ENCODE results near the gene TARBP2.
A peak's percentile ranks its signal among the peaks of the same experiment; 100 is the strongest.
"Not testable (repeated sequence)": the region's sequence is repeated elsewhere in the genome, so short reads cannot be mapped to it uniquely, and the experiment has no call there.

TARBP2 gene

GRCh38 chr12:53474077-53474476, 27.0 kb upstream of the TARBP2 start:
- DNase-seq, result no peak

GRCh38 chr12:53474819-53475218, 26.3 kb upstream of the TARBP2 start:
- no peak for DNase-seq

GRCh38 chr12:53476769-53477209, 24.3 kb upstream of the TARBP2 start:
- no peak for DNase-seq

- no peak for DNase-seq
These were observed 22.2 kb upstream of the TARBP2 start for GRCh38 chr12:53478865-53479264.

- DNase-seq, result no peak
These were observed 21.8 kb upstream of the TARBP2 start for GRCh38 chr12:53479331-53479730.

- DNase-seq, result no peak
These were observed 20.3 kb upstream of the TARBP2 start for GRCh38 chr12:53480491-53481442.

GRCh38 chr12:53481458-53481857, 19.6 kb upstream of the TARBP2 start:
- DNase-seq, result not testable (repeated sequence)

GRCh38 chr12:53481939-53482586, 19.0 kb upstream of the TARBP2 start:
- DNase-seq, result no peak

GRCh38 chr12:53482626-53483168, 18.4 kb upstream of the TARBP2 start:
- DNase-seq, result no peak

GRCh38 chr12:53483225-53483978, 17.7 kb upstream of the TARBP2 start:
- DNase-seq, result no peak

GRCh38 chr12:53483979-53484377, 17.1 kb upstream of the TARBP2 start:
- DNase-seq, result no peak

- DNase-seq, result no peak
These were observed 16.2 kb upstream of the TARBP2 start for GRCh38 chr12:53484686-53485575.

GRCh38 chr12:53485955-53486735, 14.9 kb upstream of the TARBP2 start:
- no peak for DNase-seq

- no peak for DNase-seq
These were observed 14.2 kb upstream of the TARBP2 start for GRCh38 chr12:53486736-53487487.

GRCh38 chr12:53489242-53489864, 11.7 kb upstream of the TARBP2 start:
- DNase-seq, result no peak

GRCh38 chr12:53492188-53492587, 8.9 kb upstream of the TARBP2 start:
- DNase-seq, result no peak

- peak; percentile 44 to 97 (median 91) for DNase-seq
These were observed 8.1 kb upstream of the TARBP2 start for GRCh38 chr12:53492830-53493609.

All from amygdala (tissue), 56 donors.